ENCODE results near the gene C4orf54. TPM values are rescaled to one million over a fixed set of nuclear protein-coding genes. Genes with fewer than 3 reads are reported as not detected.

C4orf54 gene
- total RNA-seq, 1 donor from 2014 or later = not detected

DNA sequence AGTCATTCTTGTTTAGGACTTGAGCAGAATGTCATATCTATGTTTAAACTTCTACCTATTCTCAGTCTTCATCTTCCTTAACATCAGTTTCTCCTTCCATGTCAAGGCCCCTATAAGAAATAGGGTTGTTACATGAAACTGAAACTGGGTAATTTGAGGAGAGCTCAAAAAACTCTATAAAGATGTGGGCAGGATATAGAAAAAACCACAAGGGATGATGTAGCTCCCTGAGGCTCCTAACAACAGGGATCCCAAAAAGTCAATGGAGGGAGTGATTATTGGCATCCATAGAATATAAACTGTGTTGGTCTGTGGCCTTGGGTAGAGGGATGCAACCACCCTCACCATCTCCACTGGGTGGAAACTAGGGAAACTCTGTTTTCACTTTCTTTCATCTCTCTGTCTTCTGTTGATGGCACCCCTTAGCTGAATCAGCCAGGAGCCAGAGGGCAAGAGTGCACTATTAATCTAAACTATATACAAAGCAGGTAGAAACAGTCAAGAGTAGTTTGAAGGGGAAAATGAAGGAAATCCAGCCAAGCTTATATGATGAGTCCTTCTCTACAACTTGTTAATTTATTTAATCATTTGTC lies 27.6 kb downstream of the C4orf54 start:
- H3K36me3 ChIP-seq (ENCODE audit: control insufficient read depth, insufficient read depth, low read length) = no peaks in the 10 kb centered on the region
- DNase-seq (ENCODE audit: low read depth) = no peak

DNA sequence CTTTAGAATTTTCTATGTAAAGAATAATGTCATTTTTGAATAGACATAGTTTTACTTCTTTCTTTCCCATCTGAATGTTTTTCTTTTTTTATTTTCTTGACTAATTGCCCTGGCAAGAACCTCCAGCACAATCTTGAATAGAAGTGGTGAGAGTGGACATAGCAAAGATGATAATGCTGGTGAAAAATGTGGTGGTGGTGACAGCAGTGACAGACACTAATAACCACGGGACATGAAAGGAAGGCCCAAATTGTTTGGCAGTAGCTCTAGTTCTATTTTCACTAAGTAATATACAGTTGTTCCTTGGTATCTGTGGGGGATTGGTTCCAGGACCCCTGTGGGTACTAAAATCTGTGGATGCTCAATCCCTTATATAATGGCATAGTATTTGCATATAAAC lies 29.6 kb downstream of the C4orf54 start:
- DNase-seq (ENCODE audit: low read depth) = no peak
- Histone ChIP-seq H3K27me3 (ENCODE audit: control insufficient read depth, insufficient read depth, low read length) (no peaks in the 10 kb centered on the region), H3K4me3 (ENCODE audit: low read depth, low read length) (no peak overlapping the region), H3K36me3 (ENCODE audit: control insufficient read depth, insufficient read depth, low read length) (no peaks in the 10 kb centered on the region)
- TF ChIP-seq, protein P1, sequence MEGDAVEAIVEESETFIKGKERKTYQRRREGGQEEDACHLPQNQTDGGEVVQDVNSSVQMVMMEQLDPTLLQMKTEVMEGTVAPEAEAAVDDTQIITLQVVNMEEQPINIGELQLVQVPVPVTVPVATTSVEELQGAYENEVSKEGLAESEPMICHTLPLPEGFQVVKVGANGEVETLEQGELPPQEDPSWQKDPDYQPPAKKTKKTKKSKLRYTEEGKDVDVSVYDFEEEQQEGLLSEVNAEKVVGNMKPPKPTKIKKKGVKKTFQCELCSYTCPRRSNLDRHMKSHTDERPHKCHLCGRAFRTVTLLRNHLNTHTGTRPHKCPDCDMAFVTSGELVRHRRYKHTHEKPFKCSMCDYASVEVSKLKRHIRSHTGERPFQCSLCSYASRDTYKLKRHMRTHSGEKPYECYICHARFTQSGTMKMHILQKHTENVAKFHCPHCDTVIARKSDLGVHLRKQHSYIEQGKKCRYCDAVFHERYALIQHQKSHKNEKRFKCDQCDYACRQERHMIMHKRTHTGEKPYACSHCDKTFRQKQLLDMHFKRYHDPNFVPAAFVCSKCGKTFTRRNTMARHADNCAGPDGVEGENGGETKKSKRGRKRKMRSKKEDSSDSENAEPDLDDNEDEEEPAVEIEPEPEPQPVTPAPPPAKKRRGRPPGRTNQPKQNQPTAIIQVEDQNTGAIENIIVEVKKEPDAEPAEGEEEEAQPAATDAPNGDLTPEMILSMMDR (IDR thresholded peaks at IDR 0.05; ENCODE audit: insufficient read depth, low read length, poor library complexity, severe bottlenecking) = no peak

More for the DNA sequence above, 27.6 kb downstream of the C4orf54 start:
- no peak overlapping the region for H3K4me3 ChIP-seq (ENCODE audit: low read depth, low read length)
- TF ChIP-seq, protein P1 (IDR thresholded peaks at IDR 0.05; ENCODE audit: insufficient read depth, low read length, poor library complexity, severe bottlenecking) = no peak
- H3K27me3 ChIP-seq (ENCODE audit: control insufficient read depth, insufficient read depth, low read length) = no peaks in the 10 kb centered on the region

DNA sequence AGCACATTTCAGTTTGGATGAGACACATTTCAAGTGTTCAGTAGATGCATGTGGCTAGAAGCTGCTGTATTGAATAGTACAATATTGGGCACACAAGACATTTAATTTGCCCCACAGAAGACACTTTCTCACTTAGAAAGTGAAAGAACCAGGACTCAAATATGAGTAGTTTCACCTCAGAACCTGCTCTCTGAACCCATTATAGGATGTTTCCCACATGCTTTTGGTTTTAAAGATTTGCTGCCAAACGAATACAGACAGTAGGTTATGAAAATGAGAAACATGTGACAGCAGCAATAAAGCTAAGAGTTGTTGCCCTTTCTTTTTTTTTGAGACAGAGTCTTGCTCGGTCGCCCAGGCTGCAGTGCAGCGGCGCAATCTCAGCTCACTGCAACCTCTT lies 32.3 kb downstream of the C4orf54 start:
- no peak for DNase-seq (ENCODE audit: low read depth)
- TF ChIP-seq, protein P1 (IDR thresholded peaks at IDR 0.05; ENCODE audit: insufficient read depth, low read length, poor library complexity, severe bottlenecking) = no peak
- no peaks in the 10 kb centered on the region for H3K36me3 ChIP-seq (ENCODE audit: control insufficient read depth, insufficient read depth, low read length)
- no peak overlapping the region for H3K4me3 ChIP-seq (ENCODE audit: low read depth, low read length)
- H3K27me3 ChIP-seq (ENCODE audit: control insufficient read depth, insufficient read depth, low read length) = no peaks in the 10 kb centered on the region

DNA sequence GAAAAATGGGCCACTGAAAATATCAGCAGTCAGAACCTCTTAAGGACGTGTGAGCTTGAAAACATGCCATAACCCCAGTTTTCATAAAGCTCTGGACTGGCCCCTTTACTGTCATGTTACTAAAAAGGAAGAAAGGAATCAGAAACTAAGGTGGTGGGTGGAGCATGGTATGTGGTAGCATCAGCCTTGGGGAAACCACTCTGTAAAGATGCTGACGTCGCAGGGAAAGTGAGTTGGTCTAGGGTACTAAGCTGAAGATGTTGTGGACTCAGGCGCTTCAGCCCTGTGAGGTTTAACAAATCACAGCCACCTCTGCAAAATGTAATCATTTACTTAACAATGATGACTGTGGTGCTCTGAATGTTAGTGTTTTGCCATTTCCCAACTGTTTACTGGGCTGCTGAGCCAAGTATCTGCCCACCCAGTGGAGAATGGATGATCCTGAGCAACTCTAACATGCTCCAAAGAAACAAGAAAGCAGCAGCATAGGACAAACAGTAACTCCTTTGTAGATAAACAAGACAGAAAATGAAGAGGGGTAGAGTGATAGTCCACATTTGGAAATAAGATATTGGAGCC lies 33.4 kb downstream of the C4orf54 start:
- DNase-seq (ENCODE audit: low read depth) = no peak
- H3K27me3 ChIP-seq (ENCODE audit: control insufficient read depth, insufficient read depth, low read length) = no peaks in the 10 kb centered on the region
- TF ChIP-seq, protein P1 (IDR thresholded peaks at IDR 0.05; ENCODE audit: insufficient read depth, low read length, poor library complexity, severe bottlenecking) = no peak
- H3K36me3 ChIP-seq (ENCODE audit: control insufficient read depth, insufficient read depth, low read length) = no peaks in the 10 kb centered on the region
- no peak overlapping the region for H3K4me3 ChIP-seq (ENCODE audit: low read depth, low read length)

DNA sequence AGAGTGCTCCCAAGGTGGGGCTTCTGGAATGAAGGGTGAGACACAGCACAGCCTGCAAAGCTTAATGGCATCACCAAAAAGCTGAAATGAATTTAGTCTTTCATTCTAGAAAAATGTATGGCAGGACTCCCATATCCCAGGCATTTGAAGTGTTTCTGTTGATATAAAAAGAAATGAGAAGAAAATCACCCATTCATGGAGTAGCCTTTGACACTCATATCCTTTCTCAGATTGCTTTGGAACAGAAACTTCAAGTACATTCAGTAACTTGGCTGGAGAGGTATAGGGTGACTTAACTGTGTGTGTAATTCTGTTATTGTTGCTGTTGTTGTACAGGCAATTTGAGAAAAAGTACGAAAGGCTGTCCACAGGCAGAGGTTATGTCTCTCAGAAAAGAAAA lies 35.3 kb downstream of the C4orf54 start:
- DNase-seq (ENCODE audit: low read depth) = no peak
- TF ChIP-seq, protein P1 (IDR thresholded peaks at IDR 0.05; ENCODE audit: insufficient read depth, low read length, poor library complexity, severe bottlenecking) = no peak
- Histone ChIP-seq H3K27me3 (ENCODE audit: control insufficient read depth, insufficient read depth, low read length) (no peaks in the 10 kb centered on the region), H3K4me3 (ENCODE audit: low read depth, low read length) (no peak overlapping the region), H3K36me3 (ENCODE audit: control insufficient read depth, insufficient read depth, low read length) (no peaks in the 10 kb centered on the region)

DNA sequence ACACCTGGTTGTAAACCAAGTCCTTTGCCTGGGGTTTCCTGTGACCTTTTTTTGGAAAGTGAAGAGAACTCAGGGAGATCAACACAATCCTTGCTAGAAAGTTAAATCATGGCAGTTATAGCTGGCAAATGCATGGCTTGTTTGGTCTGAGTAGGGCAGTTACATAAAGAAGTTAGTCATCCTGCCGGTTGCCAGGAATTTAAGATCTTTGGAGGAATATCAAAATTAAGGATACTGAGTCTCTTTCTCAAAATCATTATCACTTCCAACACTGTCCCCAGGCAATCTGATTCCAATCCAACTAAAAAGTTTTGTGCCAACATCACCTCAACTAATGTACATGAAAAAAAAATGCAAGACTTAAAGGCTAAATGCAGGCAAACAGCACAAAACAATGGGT lies 40.3 kb downstream of the C4orf54 start:
- Histone ChIP-seq H3K36me3 (ENCODE audit: control insufficient read depth, insufficient read depth, low read length) (no peaks in the 10 kb centered on the region), H3K27me3 (ENCODE audit: control insufficient read depth, insufficient read depth, low read length) (no peaks in the 10 kb centered on the region), H3K4me3 (ENCODE audit: low read depth, low read length) (no peak overlapping the region)
- no peak for DNase-seq (ENCODE audit: low read depth)
- TF ChIP-seq, protein P1 (IDR thresholded peaks at IDR 0.05; ENCODE audit: insufficient read depth, low read length, poor library complexity, severe bottlenecking) = no peak

Data from kidney epithelial cell (primary cell).